ENCODE data around the gene RRP12.

- TF ChIP-seq POLR2A (IDR thresholded peaks at IDR 0.05; ENCODE audit: low read length) (peak; percentile 82), GATA1 (IDR thresholded peaks at IDR 0.05; ENCODE audit: low read depth, low read length) (no peak)
Measured at GRCh38 chr10:97445722-97446639, 44.8 kb upstream of the RRP12 start, which contains the start of the genes EXOSC1 and ZDHHC16.
